ENCODE results near the gene PCDH1.

The PCDH1 gene

GRCh38 chr5:141867651-141868050 lies 10.6 kb downstream of the PCDH1 start:
- TF ChIP-seq CTCF (IDR thresholded peaks at IDR 0.05; ENCODE audit: low read depth, low read length, missing control alignments) = no peak
- no peak overlapping the region for H3K4me3 ChIP-seq (ENCODE audit: low read depth, low read length)
- no peak for DNase-seq (ENCODE audit: low read depth)

GRCh38 chr5:141867139-141867538 lies 11.1 kb downstream of the PCDH1 start:
- TF ChIP-seq CTCF (IDR thresholded peaks at IDR 0.05; ENCODE audit: low read depth, low read length, missing control alignments) = no peak
- H3K4me3 ChIP-seq (ENCODE audit: low read depth, low read length) = no peak overlapping the region
- DNase-seq (ENCODE audit: low read depth) = no peak

GRCh38 chr5:141866096-141866495 lies 12.1 kb downstream of the PCDH1 start:
- no peak overlapping the region for H3K4me3 ChIP-seq (ENCODE audit: low read depth, low read length)
- no peak for TF ChIP-seq CTCF (IDR thresholded peaks at IDR 0.05; ENCODE audit: low read depth, low read length, missing control alignments)
- DNase-seq (ENCODE audit: low read depth) = no peak

- H3K4me3 ChIP-seq (ENCODE audit: low read depth, low read length) = no peak overlapping the region
- no peak for TF ChIP-seq CTCF (IDR thresholded peaks at IDR 0.05; ENCODE audit: low read depth, low read length, missing control alignments)
- no peak for DNase-seq (ENCODE audit: low read depth)
These were observed 12.8 kb downstream of the PCDH1 start for GRCh38 chr5:141865406-141865805.

GRCh38 chr5:141864371-141865370 lies 13.5 kb downstream of the PCDH1 start:
- H3K4me3 ChIP-seq (ENCODE audit: low read depth, low read length) = no peak overlapping the region
- no peak for TF ChIP-seq CTCF (IDR thresholded peaks at IDR 0.05; ENCODE audit: low read depth, low read length, missing control alignments)
- no peak for DNase-seq (ENCODE audit: low read depth)

- no peak overlapping the region for H3K4me3 ChIP-seq (ENCODE audit: low read depth, low read length)
- TF ChIP-seq CTCF (IDR thresholded peaks at IDR 0.05; ENCODE audit: low read depth, low read length, missing control alignments) = no peak
- DNase-seq (ENCODE audit: low read depth) = no peak
These were observed 14.5 kb downstream of the PCDH1 start for GRCh38 chr5:141863569-141864178.
